ENCODE measurements around the gene CACNA1F.

The CACNA1F gene

DNA sequence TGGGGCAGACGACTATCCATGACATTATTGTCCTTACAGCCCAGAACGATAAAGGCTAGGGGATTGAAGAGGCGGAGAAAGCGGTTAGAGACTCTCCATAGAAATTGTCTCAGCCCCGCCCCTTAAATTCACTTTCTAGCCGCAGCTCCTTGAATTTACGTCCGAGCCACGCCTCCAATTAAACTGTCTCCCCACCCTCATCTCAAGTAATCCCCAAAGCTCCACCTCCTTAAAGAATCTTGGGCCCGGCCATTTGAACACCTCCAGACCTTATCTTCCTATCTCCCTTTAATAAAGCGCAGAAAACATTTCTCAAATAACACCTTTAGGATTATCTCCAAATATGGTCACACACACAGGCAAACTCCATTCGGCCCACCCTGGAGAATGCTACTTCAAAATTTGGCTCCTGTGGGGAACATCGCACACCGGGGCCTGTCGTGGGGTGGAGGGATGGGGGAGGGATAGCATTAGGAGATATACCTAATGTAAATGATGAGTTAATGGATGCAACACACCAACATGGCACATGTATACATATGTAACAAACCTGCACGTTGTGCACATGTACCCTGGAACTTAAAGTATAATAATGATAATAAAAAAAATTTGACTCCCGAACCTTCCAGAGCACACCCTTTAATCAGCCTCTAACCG is 77.8 kb downstream of the CACNA1F start:
- ChIA-PET POLR2A (interaction anchor here (0.5 kb wide), 1 partner anchor 81 kb away, joined by 3 read pairs; the partner anchor contains the start of gene PRAF2), CTCF (interaction anchor here (0.6 to 3.3 kb wide), 22 partner anchors 9 to 549 kb away, joined by 3 to 28 read pairs (median 4); partner anchors contain the start of genes GRIPAP1, PLP2 and WDR45)

More for the DNA sequence above, 77.8 kb downstream of the CACNA1F start:
- TF ChIP-seq, protein P1, sequence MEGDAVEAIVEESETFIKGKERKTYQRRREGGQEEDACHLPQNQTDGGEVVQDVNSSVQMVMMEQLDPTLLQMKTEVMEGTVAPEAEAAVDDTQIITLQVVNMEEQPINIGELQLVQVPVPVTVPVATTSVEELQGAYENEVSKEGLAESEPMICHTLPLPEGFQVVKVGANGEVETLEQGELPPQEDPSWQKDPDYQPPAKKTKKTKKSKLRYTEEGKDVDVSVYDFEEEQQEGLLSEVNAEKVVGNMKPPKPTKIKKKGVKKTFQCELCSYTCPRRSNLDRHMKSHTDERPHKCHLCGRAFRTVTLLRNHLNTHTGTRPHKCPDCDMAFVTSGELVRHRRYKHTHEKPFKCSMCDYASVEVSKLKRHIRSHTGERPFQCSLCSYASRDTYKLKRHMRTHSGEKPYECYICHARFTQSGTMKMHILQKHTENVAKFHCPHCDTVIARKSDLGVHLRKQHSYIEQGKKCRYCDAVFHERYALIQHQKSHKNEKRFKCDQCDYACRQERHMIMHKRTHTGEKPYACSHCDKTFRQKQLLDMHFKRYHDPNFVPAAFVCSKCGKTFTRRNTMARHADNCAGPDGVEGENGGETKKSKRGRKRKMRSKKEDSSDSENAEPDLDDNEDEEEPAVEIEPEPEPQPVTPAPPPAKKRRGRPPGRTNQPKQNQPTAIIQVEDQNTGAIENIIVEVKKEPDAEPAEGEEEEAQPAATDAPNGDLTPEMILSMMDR (IDR thresholded peaks at IDR 0.05; ENCODE audit: control extremely low read depth, extremely low read depth, low read depth, missing control alignments), result no peak
- DNase-seq (ENCODE audit: extremely low spot score), result no peak
